HPDE6-E6E7 (cell line): Measurements from ENCODE around the gene PNLDC1.
A peak's percentile ranks its signal among the peaks of the same experiment; 100 is the strongest.
"Not testable (repeated sequence)": the region's sequence is repeated elsewhere in the genome, so short reads cannot be mapped to it uniquely, and the experiment has no call there.

ENCODE experiments used
- DNase-seq: peaks from one replicate; pipeline ENCODE4 v3.0.0; 2011; ENCODE audit warnings: missing footprints; ENCODE audit errors: extremely low spot score

The PNLDC1 gene

DNA sequence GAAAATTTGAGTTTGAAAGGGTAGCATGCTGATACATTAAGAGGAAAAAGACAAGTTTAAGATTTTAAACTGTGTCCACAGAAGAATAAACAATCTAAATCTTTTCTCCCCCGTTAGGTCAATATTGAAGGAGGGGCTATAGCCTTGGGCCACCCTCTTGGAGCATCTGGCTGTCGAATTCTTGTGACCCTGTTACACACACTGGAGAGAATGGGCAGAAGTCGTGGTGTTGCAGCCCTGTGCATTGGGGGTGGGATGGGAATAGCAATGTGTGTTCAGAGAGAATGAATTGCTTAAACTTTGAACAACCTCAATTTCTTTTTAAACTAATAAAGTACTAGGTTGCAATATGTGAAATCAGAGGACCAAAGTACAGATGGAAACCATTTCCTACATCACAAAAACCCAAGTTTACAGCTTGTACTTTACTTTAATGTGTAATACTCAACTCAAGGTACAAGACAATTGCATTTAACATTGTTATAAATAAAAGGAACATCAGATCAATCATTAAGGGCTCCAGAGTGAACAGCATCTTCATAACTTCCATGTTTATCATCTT, 21.5 kb upstream of the PNLDC1 start:
- no peak for DNase-seq

DNA sequence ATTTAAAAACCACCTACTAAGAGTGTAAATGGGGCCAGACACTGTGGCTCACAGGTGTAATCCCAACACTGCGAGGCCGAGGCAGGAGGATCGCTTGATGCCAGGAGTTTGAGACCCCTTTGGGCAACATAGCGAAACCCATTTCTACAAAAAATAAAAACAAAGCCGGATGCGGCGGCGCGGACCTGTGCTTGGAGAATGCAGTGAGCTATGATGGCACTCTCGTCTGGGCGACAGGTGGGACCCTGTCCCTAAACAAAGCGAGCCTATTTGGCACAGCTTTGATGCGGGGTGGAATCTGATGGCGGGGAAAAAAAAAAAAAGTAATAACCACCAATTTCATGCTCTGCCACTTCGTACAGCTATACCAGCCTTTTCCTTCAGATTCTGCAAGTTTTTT, 11.8 kb upstream of the PNLDC1 start:
- no peak for DNase-seq

DNA sequence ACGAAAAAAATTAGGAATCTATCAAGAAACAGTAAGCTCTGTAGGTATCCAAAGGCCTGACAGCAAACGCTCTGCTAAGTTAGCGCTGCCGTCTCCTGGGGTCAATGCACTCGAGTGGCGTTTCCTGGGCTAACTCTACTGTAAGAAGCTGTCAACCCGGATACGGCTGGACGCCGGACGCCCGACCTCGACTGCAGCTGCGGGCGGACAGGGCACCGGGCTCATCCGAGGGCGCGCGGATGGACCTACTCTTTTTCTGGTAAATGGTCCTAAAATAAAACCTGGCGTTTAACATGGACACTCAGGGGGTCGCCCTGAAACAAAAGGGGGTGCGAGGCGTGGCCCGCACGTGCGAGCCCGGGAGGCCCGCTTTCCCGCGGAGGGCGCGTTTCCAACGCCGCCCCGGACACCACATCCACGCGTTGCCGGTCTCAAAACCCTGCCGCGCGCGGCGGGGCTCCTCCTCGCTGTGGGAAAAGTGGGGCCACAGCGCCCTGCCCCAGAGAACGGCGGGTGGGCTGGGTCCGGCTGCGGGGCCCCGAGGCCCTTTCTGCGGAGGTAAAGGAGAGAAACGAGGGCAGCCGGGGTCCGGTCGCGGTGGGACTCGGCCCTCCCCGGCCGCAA, 11.2 kb upstream of the PNLDC1 start:
- DNase-seq = peak; percentile 27

DNA sequence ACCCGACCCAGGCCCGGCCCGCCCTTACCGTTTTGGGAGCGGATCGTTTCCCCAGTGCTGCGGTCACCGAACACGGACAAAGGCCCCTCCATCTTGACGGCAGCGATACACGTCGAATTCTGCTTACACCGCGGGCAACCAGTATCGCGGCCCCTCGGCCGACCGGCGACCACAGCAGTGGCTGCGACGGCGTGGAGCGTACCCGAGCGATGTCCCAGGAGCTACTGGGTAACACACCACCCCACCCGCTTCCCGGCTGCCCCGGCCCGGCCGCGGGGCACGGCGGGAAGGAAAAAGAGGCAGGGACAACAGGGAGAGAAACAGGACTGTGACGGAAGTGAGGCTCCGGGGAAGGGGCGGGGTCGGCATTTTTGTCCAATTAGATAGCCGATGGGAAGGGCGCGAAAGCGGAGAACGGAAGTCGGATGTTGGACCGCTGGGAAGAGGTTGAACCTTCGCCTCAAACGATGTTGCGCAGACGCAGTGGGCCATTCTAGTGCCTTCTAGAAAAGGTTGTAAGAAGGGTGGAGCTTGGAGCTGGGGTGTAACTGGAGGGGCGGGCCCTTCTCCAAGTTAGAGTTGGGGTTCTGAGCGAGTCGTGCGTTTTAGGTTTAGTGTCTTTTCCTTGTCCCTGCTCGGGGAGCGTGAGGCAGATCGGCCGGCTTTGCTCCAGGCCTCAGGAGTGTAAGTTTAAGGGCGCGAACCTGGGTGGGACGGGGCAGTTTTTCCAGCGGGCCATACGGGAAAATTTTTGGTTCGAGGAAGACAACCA, 10.5 kb upstream of the PNLDC1 start, which contains the start of gene TCP1:
Gene TCP1, minus strand, starts transcription at position 226 of the 772 bp plus-strand sequence. Its CDS starts 134 bp downstream, at position 92.
- DNase-seq = peak; percentile 93

DNA sequence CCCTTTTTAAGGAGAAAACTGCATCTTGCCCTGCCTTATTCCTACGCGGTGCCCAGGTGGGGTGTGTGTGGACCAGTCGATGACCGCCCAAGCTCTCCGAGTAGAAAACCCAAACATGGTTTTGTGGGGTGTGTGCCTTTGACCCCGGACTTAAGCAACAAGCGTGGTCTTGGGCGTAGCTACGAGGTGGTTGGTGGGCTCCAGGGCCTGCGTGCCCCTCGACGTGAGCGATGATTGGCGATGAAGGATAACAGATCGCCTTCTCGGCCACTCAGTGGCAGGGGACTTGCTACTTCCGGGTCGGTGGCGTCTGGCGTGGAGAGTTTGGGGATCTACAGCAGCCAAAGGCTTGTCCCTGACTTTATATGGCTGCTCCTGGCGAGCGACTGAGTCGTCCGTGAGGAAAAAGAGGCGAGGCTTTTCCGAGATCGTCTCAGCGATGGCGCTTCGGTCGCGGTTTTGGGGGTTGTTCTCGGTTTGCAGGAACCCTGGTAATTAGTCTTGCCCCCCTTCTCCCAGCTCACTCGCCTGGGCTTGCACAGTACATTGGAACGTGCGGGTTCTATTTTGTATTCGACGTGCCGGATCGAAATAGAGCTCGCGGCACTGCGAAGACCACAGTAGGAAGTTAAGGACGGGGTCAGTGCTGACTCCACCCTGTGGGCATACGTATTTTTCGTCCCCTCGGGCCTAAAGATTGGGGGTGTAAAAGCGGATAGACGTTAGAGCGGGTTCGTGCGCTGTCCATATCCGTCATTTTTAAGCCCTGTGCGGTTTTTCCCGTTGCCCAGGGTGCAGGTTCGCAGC, 9.7 kb upstream of the PNLDC1 start, which contains the start of gene MRPL18:
Gene MRPL18, plus strand, starts transcription at position 319 of the 807 bp plus-strand sequence. Its CDS starts 121 bp downstream, at position 440.
- DNase-seq = peak; percentile 91

DNA sequence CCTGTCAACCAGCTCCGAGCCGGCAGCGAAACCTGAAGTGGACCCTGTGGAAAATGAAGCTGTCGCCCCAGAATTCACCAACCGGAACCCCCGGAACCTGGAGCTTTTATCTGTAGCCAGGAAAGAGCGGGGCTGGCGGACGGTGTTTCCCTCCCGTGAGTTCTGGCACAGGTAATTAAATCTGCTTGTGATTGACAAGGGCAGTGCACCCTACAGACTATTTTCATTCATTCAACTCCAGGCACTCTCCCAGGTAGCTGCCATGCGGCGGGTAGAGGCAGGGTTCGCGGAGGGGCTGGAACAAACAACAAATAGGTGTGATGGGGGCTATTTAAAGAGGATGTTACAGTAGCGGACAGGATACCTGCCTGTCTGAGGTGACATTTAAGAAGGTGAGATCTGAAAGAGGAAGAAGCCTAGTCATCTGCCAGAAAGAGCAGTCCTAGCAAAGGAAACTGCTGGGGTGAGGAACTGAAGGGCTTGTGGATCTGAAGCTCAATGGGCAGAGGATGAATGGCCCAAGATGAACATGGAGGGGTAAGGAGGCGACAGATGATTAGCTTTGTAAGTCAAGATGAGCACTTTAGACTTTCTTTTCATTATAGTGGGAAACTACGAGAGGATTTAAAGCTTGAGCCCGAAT, 9.0 kb upstream of the PNLDC1 start:
- no peak for DNase-seq

DNA sequence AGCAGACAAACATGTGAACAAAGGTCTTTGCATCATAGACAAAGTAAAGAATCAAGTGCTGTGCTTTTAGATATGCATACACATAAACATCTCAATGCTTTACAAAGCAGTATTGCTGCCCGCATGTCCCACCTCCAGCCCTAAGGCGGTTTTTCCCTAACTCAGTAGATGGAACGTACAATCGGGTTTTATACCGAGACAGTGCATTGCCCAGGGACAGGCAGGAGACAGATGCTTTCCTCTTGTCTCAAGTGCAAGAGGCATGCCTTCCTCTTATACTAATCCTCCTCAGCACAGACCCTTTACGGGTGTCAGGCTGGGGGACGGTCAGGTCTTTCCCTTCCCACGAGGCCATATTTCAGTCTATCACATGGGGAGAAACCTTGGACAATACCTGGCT, 5.1 kb upstream of the PNLDC1 start:
- DNase-seq = not testable (repeated sequence)

DNA sequence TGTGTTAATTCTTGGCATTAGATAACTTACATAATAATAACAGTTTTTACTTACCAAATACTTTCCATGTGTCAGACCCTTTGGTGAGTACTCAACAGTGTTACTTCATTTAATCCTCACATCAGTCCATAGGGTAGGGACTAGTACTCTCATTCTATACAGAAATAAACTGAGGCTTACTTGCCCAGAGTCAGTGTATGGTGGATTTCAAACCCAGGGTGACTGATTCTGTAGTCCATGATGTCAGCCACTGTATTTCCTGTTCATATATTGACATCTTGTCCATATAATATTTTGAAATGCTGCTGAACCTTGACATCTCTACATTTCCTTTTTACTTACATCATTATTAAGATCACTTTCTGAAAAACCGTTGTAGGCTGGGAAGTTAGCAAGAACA, 2.5 kb upstream of the PNLDC1 start:
- no peak for DNase-seq

DNA sequence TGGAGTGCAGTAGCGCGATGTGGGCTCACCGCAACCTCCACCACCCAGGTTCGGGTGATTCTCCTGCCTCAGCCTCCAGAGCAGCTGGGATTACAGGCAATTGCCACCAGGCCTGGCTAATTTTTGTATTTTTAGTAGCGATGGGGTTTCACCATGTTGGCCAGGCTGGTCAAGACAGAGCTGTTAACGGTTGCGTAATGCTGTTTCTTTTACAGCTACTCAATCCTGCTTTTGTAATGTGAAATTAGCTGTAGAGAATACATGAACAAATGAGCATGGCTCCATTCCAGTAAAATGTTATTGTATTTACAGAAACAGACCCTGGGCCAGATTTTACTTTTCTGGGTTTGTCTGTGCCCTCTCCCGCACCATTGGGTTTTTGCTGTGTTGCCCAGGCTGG, 1.9 kb downstream of the PNLDC1 start:
- no peak for DNase-seq

DNA sequence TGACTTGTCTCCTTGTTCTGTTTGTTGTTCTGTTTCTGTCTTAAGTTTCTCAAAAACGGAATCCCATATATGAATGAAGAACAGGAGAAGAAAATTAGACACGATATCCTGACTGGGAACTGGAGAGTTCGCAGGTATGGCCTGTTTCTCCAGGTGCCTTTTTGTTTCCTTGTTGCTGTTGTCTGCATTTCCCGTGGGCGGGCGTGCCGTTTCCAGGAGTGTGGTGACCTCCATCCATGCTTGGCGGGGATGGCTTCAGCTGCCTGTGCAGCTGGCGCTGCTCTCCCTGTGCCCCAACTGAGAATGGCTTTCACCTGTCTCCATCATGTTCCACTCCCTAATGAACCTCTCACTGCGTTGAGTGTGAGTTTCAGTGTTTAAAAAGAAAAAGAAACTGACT, 4.4 kb downstream of the PNLDC1 start:
- no peak for DNase-seq

DNA sequence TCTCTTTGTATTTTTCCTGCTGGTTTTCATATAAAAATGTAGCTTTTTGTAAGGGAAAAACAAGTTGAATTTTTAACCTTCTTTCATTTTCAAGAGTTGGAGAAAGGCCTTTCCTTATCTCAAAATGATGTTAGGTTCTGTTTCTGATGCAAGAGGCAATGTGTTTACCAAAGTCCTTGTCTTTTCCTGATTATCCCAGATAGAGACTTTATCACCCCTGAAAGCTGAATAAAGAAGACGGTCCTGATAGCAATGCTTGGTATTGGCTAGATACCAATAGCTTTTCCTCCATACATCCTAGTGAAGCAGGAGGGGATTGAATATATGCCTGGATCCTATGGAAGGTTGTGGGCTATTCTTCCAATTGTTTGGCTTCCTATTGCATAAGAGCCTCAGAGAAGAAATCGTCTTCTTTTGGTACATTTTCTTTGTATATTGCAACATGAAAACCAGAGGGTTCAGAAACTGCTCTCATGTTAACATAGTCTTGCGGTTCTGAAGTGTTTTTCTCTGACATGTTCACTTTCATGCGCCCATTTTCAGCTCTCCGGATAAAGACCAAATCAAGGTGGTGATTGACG, 5.5 kb downstream of the PNLDC1 start:
- no peak for DNase-seq

DNA sequence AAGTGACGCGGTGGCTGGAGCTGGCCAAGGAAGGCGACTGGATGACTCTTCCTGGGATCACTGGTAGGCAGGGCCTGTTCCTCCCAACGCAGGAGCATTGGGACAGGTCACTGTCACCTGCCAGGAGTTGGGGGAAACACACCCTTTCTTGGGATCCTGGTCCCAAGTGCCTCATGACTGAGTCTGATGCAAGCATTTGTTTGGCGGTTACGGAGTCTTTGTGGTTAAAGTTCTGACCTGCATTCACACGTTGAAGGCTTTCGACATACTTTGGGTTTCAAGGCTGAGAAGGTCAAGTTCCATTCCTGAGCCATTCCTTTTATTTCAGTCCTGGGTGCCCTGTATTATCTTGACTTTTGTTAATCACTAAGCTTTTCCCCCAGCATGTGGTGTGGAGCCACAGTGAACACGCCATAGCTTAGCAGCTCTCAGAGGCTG, 6.0 kb downstream of the PNLDC1 start:
- DNase-seq = no peak

DNA sequence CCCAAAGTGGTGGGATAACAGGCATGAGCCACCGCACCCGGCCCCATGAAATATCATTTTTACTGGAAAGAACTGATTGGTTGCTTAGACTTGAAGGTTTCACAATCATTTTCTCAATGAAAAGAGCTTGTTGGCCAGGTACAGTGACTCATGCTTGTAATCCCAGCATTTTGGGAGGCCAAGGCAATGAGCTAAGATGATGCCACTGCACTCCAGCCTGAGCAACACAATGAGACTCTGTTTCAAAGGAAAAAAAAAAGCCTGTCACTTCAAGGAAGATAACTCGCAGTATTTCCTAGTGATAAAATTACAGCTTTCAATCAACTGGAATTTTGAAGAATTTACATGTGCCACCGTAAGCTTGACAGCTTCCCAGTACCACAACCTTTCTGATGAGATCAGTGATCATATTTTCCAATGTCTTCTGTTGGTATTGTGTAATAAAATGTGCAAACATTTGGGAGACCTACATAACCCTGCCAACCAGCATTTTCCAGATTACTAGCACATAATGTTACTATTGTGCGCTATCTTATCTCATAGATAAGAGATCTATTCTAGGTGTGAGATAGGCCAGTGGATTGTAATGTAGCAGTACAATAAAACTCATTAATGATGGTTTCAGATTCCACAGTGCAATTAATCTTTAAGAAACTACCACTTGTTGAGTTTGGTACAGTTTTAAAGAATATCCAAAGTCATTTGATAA, 7.2 kb downstream of the PNLDC1 start:
- DNase-seq = no peak

DNA sequence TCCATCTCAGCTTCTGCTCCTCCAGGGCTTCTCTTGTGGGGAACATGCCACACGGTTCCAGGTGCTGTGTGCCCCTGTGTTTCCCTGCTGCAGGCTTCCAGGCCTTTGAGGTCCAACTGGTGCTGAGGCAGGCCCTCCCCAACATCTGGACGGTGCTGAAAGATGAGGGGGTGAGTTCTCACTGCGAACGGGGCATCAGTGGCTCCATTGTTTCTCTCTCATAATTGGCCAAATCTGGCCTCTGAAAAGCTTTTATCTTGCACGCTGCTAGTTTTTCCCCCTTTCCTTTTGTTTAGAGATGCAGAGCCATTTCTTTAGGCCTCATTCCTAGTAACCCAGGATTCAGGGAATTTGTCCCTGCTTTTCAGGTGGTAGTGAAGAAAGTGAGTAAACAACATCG, 8.6 kb downstream of the PNLDC1 start:
- no peak for DNase-seq

DNA sequence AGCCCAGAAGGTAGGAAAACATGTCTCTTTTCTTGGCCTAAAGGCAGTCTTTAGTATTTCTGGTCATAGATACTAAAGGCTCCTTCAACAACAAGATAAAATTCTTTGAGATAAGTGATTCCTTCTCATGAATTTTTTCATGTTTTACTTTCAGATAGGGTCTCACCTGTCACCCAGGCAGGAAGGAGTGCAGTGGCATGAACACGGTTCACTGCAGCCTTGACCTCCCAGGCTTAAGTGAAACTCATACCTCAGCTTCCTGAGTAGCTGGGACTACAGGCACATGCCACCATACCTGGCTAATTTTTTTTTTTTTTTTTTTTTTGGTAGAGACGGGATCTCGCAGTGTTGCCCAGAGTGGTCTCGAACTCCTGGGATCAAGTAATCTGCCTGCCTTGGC, 9.1 kb downstream of the PNLDC1 start:
- no peak for DNase-seq

DNA sequence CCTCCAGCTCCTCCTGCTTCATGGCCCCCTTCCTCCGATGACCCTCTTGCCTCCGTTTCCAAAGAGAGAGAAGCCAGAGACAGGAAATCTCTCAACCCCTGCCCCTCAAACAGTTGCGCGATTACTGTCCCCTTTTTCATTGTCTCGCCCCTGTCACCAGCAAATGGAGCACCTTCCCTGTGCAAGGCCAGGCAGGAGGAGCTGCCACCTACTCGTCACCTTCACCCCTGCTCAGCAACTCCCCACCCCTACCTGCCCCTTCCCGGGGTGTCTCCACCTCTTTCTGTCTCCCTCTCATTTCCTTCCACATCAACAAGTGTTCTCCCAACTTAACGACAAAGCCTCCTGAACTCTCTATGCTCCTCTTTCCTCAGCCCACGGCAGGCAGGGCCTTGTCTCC, 13.7 kb downstream of the PNLDC1 start:
- DNase-seq = no peak

DNA sequence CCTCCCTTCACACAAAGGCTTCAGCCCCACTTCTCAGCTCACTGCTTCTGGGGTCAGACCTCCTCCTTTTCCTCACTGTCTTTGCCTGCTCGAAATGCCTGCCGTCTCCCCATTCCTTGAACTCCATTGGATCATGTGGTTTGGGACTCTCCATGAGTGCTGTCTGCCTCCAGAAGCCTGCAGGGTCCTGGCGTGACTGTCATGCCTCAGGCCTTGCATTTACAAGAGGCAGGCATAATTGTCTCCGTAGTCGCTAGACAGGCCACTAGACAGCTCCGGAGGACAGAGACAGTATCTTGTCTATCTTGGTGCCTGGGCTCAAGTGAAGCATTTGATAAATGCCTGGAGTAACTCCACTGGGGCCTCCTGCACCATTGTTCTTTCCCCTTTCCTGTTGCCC, 15.3 kb downstream of the PNLDC1 start:
- DNase-seq = no peak

DNA sequence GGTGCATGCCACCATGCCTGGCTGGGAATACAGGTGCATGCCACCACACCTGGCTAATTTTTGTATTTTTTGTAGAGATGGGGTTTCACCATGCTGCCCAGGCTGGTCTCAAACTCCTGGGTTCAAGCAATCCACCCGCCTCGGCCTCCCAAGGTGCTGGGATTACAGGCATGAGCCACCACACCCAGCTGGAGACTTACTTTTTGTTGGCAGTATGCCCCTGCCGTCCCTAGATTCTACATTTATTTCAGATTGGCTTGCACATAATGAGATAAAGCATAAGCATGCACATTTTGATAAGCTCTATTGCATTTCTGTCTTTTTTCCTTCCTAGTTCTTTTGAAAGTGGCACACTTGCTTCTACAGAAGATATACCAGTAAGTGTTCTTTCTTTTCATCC, 16.7 kb downstream of the PNLDC1 start:
- DNase-seq = not testable (repeated sequence)

DNA sequence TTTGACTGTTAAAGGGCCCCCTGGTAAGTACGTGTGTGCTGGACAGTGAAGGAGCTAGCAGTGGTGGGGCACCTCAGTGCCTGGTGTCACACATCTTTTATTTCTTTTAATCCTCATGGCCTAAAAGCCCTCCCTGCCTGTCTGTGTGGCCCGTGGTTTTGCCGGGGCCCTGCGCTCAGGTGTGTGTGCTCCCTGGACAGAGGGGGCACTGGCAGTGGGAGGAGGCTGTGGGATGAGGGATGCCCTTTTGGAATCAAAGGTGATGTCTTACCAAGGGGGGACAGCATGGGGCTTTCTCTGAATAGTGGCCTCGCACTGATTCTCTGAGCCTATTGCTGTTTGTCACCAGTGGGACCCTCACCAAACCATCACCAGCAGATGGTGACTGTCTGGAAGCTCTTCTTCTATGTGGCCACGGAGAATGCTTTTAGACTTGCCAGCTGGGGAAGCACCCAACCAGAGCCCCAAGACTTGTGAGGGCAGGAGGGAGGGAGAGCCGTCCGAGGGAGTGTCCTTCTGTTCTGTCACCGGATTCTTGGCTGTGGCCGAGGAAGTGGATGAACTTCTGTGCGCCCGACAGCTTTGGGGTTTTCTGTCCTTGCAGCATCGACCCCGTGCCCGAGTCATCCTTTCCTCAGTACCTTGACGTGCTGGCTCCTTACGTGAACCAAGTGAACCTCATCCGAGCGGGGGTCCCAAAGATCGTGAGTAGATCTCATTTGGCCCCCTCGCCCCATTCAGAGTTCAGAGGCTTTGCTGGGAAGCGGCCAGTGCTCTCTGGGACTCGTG, 18.1 kb downstream of the PNLDC1 start:
- DNase-seq = no peak

DNA sequence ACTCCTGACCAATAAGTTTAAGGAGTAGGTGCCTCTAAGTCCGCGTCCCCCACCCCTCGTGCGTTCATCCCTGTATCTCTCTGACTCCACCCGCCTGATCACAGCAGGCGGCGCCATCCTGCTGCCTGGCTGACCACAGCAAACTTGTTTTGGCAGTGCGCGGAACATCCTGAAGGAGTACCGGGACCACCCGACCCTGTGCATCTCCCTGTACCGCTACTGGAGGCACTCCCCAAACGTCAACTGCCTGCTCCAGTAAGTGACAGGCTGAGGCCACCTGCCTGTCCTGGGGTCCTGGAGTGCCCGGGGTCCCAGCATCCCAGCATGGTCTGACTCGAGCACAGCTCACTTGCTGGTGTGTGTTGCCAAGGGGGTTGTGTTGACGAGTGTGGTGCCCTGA, 19.0 kb downstream of the PNLDC1 start:
- DNase-seq = no peak
